Measurements from ENCODE around the gene HCFC1. TPM values are rescaled to one million over a fixed set of nuclear protein-coding genes. Genes with fewer than 3 reads are reported as not detected.

HCFC1 gene
- total and polyA plus RNA-seq, 4 donors, result 13.1 to 56.3 (median 35.9) TPM

DNA sequence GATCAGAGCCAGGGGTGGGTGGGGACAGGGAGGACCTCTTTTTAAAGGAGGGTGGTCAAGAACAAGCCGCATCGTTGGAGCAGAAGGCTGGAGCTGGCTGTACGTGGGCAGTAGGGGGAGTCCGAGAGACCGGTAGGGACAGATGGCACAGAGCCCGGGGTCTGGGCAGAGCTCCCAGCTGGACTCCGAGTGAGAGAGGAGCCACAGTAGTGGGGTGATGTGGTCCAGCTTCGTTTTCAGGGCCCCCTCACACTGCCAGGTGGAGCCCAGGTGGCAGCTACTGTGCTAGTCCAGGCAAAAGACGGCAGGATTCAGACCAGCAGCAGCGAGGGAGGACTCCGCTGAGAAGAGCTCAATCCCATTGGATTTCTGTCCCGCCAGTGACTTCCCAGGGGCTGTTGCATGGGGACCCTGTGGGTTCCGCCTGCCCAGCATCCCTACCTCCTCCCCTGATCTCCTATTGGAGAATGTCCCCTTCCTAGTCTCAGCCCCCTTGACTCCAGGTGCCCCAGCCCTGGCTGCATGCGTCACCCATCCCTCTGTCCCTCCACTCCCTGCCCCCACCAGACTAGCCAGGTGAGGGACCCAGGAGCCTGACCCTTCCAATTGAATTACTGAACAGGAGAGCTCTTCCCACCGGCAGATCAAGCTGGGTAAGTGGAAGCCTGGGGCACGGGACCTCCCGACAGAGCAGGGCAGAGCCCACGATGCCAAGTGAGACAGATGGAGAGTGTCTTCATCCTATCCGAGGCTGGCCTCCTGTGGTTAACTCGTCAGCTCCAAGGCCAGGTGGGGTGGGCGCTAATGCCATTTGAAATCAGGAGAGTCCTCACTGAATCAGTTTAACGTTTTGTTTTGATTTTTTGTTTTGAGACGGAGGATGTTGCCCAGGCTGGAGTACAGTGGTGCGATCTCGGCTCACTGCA is 48.4 kb downstream of the HCFC1 start:
- H3K27me3 ChIP-seq (ENCODE audit: control insufficient read depth, insufficient read depth, low read length), result peaks cover 10% of the 10 kb centered on the region
- WGBS (ENCODE audit: insufficient coverage), result 50% methylated on average over 23 of the region's 25 CpGs
- peaks cover 5% of the 10 kb centered on the region for H3K36me3 ChIP-seq (ENCODE audit: control insufficient read depth, insufficient read depth, low read length)
- H3K4me1 ChIP-seq (ENCODE audit: control insufficient read depth, insufficient read depth, low read length), result peaks cover 59% of the 10 kb centered on the region
- no peak overlapping the region for H3K27ac ChIP-seq (ENCODE audit: low read depth, low read length)
- H3K9me3 ChIP-seq (ENCODE audit: control insufficient read depth, insufficient read depth, low read length), result no peaks in the 10 kb centered on the region
- H3K4me3 ChIP-seq (ENCODE audit: low read depth, low read length), result no peak overlapping the region
- peak in 2 of 6 donors; percentile 65 to 71 for DNase-seq (ENCODE audit: low read depth in 4 of 6, low spot score in 6 of 6)

DNA sequence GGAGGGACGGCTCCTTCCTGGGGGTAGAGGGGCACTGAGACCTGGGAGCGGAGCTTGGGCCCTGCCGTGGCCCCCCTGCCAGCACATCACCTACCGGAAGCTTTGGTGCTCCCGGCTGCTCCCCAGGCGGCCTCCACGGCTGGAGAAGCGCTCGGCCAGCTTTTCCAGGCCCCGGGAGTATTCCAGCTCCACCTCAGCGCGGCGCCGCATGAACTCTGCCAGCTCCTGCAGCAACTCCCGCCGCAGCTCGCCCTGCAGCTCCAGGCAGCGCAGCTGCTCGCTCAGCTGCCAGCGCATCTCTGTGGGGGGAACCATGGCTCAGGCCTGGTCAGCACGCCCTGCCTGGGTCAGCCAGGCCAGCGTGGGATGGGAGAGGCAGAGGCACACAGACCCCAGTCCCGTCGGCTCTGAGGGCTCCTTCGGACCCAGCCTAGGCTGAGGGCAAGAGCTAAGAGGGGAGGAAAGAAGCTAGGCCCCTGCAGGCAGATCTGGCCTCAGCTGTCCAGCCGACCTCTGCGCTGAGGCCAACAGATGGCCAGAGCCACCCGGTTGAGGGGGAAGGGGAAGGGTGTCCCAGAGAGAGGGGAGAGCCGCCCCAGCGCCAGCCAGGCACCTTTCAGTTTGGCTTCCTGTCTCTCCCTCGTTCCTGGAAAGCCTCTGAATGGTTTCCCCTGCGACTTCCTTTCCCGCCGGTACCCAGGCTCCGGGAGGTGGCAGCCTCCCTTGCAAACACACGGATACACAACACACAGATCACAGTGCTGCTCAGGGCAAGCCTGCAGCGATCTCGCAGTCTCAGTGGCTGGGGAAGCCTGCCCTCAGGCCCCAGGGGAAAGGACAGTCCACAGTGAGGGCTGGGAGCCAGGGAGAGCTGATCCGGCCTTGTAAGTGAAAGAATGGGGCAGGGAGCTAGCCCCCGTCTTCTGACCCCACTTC is 49.8 kb downstream of the HCFC1 start:
- H3K4me1 ChIP-seq (ENCODE audit: control insufficient read depth, insufficient read depth, low read length), result peaks cover 48% of the 10 kb centered on the region
- H3K27me3 ChIP-seq (ENCODE audit: control insufficient read depth, insufficient read depth, low read length), result peaks cover 10% of the 10 kb centered on the region
- peaks cover 2% of the 10 kb centered on the region for H3K36me3 ChIP-seq (ENCODE audit: control insufficient read depth, insufficient read depth, low read length)
- peak in 1 of 6 donors; percentile 46 for DNase-seq (ENCODE audit: low read depth in 4 of 6, low spot score in 6 of 6)
- WGBS (ENCODE audit: insufficient coverage), result 62% methylated on average over 37 of the region's 40 CpGs
- H3K9me3 ChIP-seq (ENCODE audit: control insufficient read depth, insufficient read depth, low read length), result no peaks in the 10 kb centered on the region
- H3K27ac ChIP-seq (ENCODE audit: low read depth, low read length), result no peak overlapping the region
- H3K4me3 ChIP-seq (ENCODE audit: low read depth, low read length), result no peak overlapping the region

DNA sequence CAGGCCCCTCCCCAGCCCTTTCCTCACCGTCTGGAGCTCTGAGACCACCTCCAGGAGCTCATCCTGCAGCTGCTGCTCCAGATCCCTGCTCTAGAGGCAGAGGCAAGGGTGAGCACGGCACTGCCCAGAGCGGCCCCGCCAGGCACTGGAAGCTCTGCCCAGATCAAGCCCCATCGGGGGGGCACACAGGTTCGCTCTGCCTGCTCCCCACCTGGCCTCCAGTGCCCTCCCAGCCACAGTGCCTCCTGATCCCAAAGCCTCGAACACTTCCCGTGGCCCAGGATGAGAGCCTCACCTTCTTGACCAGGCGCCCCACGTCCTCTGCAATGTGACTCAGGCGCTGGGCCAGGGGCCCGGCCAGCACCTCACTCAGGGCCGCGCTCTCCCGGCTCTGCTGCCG is 50.5 kb downstream of the HCFC1 start:
- no peak for DNase-seq (ENCODE audit: low read depth in 4 of 6, low spot score in 6 of 6)
- no peak overlapping the region for H3K27ac ChIP-seq (ENCODE audit: low read depth, low read length)
- no peaks in the 10 kb centered on the region for H3K9me3 ChIP-seq (ENCODE audit: control insufficient read depth, insufficient read depth, low read length)
- WGBS (ENCODE audit: insufficient coverage), result 76% methylated on average over 16 of the region's 16 CpGs
- peaks cover 2% of the 10 kb centered on the region for H3K36me3 ChIP-seq (ENCODE audit: control insufficient read depth, insufficient read depth, low read length)
- peaks cover 42% of the 10 kb centered on the region for H3K4me1 ChIP-seq (ENCODE audit: control insufficient read depth, insufficient read depth, low read length)
- no peak overlapping the region for H3K4me3 ChIP-seq (ENCODE audit: low read depth, low read length)
- peaks cover 10% of the 10 kb centered on the region for H3K27me3 ChIP-seq (ENCODE audit: control insufficient read depth, insufficient read depth, low read length)

DNA sequence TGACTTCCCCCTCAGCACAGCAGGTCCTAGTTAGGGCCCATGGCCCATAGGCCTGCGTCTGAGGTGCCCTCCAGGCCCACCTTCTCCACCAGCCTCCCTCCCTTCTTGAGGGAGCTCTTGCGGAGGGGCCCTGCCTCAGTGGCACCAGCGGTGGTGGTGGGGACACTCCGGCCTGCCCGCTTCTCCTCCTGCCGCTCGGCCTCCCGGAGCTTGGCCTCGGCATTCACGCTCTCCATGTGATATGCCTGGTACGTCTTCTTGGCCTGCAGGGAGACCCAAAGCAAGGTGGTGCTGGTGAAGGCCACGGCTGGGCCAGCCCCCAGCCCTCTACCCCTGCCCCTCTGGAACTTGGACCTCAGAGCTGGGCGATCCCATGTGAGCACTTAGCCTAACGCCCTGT is 51.1 kb downstream of the HCFC1 start:
- H3K27me3 ChIP-seq (ENCODE audit: control insufficient read depth, insufficient read depth, low read length), result peaks cover 8% of the 10 kb centered on the region
- H3K4me1 ChIP-seq (ENCODE audit: control insufficient read depth, insufficient read depth, low read length), result peaks cover 37% of the 10 kb centered on the region
- H3K36me3 ChIP-seq (ENCODE audit: control insufficient read depth, insufficient read depth, low read length), result peaks cover 2% of the 10 kb centered on the region
- 93% methylated on average over 12 of the region's 14 CpGs for WGBS (ENCODE audit: insufficient coverage)
- no peak overlapping the region for H3K27ac ChIP-seq (ENCODE audit: low read depth, low read length)
- H3K9me3 ChIP-seq (ENCODE audit: control insufficient read depth, insufficient read depth, low read length), result no peaks in the 10 kb centered on the region
- no peak for DNase-seq (ENCODE audit: low read depth in 4 of 6, low spot score in 6 of 6)
- no peak overlapping the region for H3K4me3 ChIP-seq (ENCODE audit: low read depth, low read length)

DNA sequence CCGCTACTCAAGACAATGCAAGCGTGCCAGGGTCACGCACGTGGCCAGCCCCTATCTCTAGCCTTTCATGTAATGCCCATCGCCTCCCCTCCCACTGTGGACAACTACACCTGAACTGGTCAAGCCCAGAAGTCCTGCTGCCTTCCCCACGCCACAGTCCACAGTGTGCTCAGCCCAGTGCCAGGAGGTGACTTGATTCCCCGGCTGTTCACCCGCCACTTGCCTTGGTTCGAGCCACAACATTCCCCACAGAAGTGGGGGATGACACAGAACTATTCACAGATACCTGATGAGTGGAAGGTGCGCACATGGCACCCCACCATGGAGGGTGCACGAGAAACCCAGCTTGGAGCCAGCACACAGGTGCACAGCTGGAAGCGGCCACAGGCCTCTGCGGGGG is 52.3 kb downstream of the HCFC1 start:
- Histone ChIP-seq H3K36me3 (ENCODE audit: control insufficient read depth, insufficient read depth, low read length) (peaks cover 2% of the 10 kb centered on the region), H3K27ac (ENCODE audit: low read depth, low read length) (no peak overlapping the region), H3K4me3 (ENCODE audit: low read depth, low read length) (no peak overlapping the region), H3K9me3 (ENCODE audit: control insufficient read depth, insufficient read depth, low read length) (no peaks in the 10 kb centered on the region), H3K4me1 (ENCODE audit: control insufficient read depth, insufficient read depth, low read length) (peaks cover 26% of the 10 kb centered on the region), H3K27me3 (ENCODE audit: control insufficient read depth, insufficient read depth, low read length) (peaks cover 8% of the 10 kb centered on the region)
- WGBS (ENCODE audit: insufficient coverage), result 91% methylated on average over 13 of the region's 13 CpGs
- DNase-seq (ENCODE audit: low read depth in 4 of 6, low spot score in 6 of 6), result no peak

GRCh38 chrX:153917869-153918268 is 53.7 kb downstream of the HCFC1 start:
- Histone ChIP-seq H3K27me3 (ENCODE audit: control insufficient read depth, insufficient read depth, low read length) (peaks cover 3% of the 10 kb centered on the region), H3K36me3 (ENCODE audit: control insufficient read depth, insufficient read depth, low read length) (peaks cover 8% of the 10 kb centered on the region), H3K4me1 (ENCODE audit: control insufficient read depth, insufficient read depth, low read length) (peaks cover 14% of the 10 kb centered on the region), H3K27ac (ENCODE audit: low read depth, low read length) (no peak overlapping the region), H3K9me3 (ENCODE audit: control insufficient read depth, insufficient read depth, low read length) (no peaks in the 10 kb centered on the region), H3K4me3 (ENCODE audit: low read depth, low read length) (no peak overlapping the region)
- DNase-seq (ENCODE audit: low read depth in 4 of 6, low spot score in 6 of 6), result peak in 1 of 6 donors; percentile 35
- 76% methylated on average over 6 of the region's 6 CpGs for WGBS (ENCODE audit: insufficient coverage)

GRCh38 chrX:153913701-153914100 is 57.9 kb downstream of the HCFC1 start:
- Histone ChIP-seq H3K36me3 (ENCODE audit: control insufficient read depth, insufficient read depth, low read length) (peaks cover 17% of the 10 kb centered on the region), H3K4me1 (ENCODE audit: control insufficient read depth, insufficient read depth, low read length) (peaks cover 4% of the 10 kb centered on the region), H3K27ac (ENCODE audit: low read depth, low read length) (no peak overlapping the region), H3K4me3 (ENCODE audit: low read depth, low read length) (no peak overlapping the region), H3K9me3 (ENCODE audit: control insufficient read depth, insufficient read depth, low read length) (no peaks in the 10 kb centered on the region), H3K27me3 (ENCODE audit: control insufficient read depth, insufficient read depth, low read length) (peaks cover 5% of the 10 kb centered on the region)
- 89% methylated on average over 17 of the region's 17 CpGs for WGBS (ENCODE audit: insufficient coverage)
- no peak for DNase-seq (ENCODE audit: low read depth in 4 of 6, low spot score in 6 of 6)

- Histone ChIP-seq H3K27ac (ENCODE audit: low read depth, low read length) (no peak overlapping the region), H3K36me3 (ENCODE audit: control insufficient read depth, insufficient read depth, low read length) (peaks cover 17% of the 10 kb centered on the region), H3K27me3 (ENCODE audit: control insufficient read depth, insufficient read depth, low read length) (peaks cover 5% of the 10 kb centered on the region), H3K4me3 (ENCODE audit: low read depth, low read length) (no peak overlapping the region), H3K9me3 (ENCODE audit: control insufficient read depth, insufficient read depth, low read length) (no peaks in the 10 kb centered on the region), H3K4me1 (ENCODE audit: control insufficient read depth, insufficient read depth, low read length) (peaks cover 4% of the 10 kb centered on the region)
- no peak for DNase-seq (ENCODE audit: low read depth in 4 of 6, low spot score in 6 of 6)
- WGBS (ENCODE audit: insufficient coverage), result 74% methylated on average over 9 of the region's 17 CpGs
Observed at GRCh38 chrX:153913211-153913610, 58.4 kb downstream of the HCFC1 start.

DNA sequence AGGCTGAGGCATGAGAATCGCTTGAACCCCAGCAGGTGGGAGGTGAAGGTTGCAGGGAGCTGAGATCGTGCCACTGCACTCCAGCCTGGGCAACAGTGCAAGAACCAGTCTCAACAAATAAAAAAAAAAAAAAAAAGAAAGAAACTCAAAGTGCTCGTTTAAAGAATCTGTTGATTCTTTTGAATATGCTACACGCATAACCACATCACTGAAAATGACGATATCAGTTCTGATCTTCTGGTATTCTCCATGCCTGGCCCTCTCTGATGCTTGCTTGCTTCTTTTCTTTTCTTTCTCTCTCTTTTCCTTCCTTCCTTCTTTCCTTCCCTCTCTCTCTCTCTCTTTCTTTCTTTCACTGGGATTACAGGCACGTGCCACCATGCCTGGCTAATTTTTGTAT is 59.8 kb downstream of the HCFC1 start:
- Histone ChIP-seq H3K9me3 (ENCODE audit: control insufficient read depth, insufficient read depth, low read length) (no peaks in the 10 kb centered on the region), H3K4me3 (ENCODE audit: low read depth, low read length) (no peak overlapping the region), H3K36me3 (ENCODE audit: control insufficient read depth, insufficient read depth, low read length) (peaks cover 22% of the 10 kb centered on the region), H3K27ac (ENCODE audit: low read depth, low read length) (no peak overlapping the region), H3K4me1 (ENCODE audit: control insufficient read depth, insufficient read depth, low read length) (peaks cover 4% of the 10 kb centered on the region), H3K27me3 (ENCODE audit: control insufficient read depth, insufficient read depth, low read length) (peaks cover 5% of the 10 kb centered on the region)
- WGBS (ENCODE audit: insufficient coverage), result 100% methylated on average over 2 of the region's 6 CpGs
- DNase-seq (ENCODE audit: low read depth in 4 of 6, low spot score in 6 of 6), result no peak

Data from spinal cord (tissue), 10 donors.